Choroid plexus epithelial cell (primary cell): ENCODE results near the gene KLF7.

ENCODE experiments used
- DNase-seq: peaks from one replicate; pipeline ENCODE4 v3.0.0-alpha.2; 2010; ENCODE audit warnings: low read depth
- H3K4me3 ChIP-seq: 2 replicates; pipeline ENCODE4 v1.5.1; 2011; ENCODE audit warnings: low read depth, mild to moderate bottlenecking, control low read depth, low read length, moderate library complexity
- CTCF ChIP-seq: conservative IDR thresholded peaks from 2 replicates; pipeline ENCODE4 v1.5.1; 2011; ENCODE audit warnings: low read depth, mild to moderate bottlenecking, control low read depth, inconsistent platforms, low read length, moderate library complexity

KLF7 gene

GRCh38 chr2:207117668-207118067 is 48.1 kb downstream of the KLF7 start:
- no peak for TF ChIP-seq CTCF
- DNase-seq: no peak
- no peak overlapping the region for H3K4me3 ChIP-seq

GRCh38 chr2:207115715-207116364 is 49.9 kb downstream of the KLF7 start:
- H3K4me3 ChIP-seq: no peak overlapping the region
- peak; percentile 66 for DNase-seq
- peak; percentile 43 for TF ChIP-seq CTCF

GRCh38 chr2:207113414-207113813 is 52.3 kb downstream of the KLF7 start:
- TF ChIP-seq CTCF: no peak
- DNase-seq: no peak

GRCh38 chr2:207112785-207113184 is 53.0 kb downstream of the KLF7 start:
- no peak for TF ChIP-seq CTCF
- DNase-seq: no peak
- no peak overlapping the region for H3K4me3 ChIP-seq

More at GRCh38 chr2:207113414-207113813, 52.3 kb downstream of the KLF7 start:
- H3K4me3 ChIP-seq: no peak overlapping the region

- TF ChIP-seq CTCF: no peak
- no peak for DNase-seq
- no peak overlapping the region for H3K4me3 ChIP-seq
Measured at GRCh38 chr2:207112383-207112782, 53.4 kb downstream of the KLF7 start.

GRCh38 chr2:207111757-207112156 is 54.0 kb downstream of the KLF7 start:
- no peak for TF ChIP-seq CTCF
- no peak for DNase-seq
- no peak overlapping the region for H3K4me3 ChIP-seq

- no peak for TF ChIP-seq CTCF
- H3K4me3 ChIP-seq: no peak overlapping the region
- no peak for DNase-seq
Measured at GRCh38 chr2:207110715-207111114, 55.0 kb downstream of the KLF7 start.
